Fibroblast of upper back skin (primary cell): ENCODE measurements around the gene PER1.

Source experiments
- DNase-seq: peaks from one replicate; pipeline ENCODE4 v3.0.0-alpha.2; 2013

The PER1 gene

DNA sequence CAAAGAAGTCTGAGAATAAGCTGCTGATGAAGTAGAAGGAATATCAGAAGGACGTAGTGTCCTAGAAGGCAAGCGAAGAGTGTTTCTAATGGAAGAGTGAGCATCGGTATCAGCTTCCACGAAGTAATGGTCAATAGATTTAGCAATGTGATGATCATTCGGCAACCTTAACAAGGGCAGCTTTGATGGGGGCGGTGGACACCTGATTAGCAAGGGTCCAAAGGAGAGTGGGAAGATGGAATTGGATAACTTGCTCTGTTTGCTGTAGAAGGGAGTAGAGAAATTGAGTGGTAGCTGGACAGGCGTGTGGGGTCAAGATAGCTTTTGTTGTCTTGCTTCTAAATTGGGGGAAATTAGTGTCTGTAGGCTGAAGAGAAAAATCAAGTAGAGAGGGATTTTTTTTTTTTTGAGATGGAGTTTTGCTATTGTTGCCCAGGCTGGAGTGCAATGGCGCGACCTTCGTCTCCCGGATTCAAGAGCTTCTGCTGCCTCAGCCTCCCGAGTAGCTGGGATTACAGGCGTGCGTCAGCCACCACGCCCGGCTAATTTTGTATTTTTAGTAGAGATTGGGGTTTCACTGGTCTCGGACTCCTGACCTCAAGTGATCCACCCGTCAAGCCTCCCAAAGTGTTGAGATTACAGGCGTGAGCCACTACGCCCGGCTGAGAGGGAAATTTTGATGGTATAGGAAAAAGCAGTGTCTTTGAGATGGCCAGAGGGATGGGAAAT is 14.4 kb downstream of the PER1 start:
- no peak for DNase-seq

DNA sequence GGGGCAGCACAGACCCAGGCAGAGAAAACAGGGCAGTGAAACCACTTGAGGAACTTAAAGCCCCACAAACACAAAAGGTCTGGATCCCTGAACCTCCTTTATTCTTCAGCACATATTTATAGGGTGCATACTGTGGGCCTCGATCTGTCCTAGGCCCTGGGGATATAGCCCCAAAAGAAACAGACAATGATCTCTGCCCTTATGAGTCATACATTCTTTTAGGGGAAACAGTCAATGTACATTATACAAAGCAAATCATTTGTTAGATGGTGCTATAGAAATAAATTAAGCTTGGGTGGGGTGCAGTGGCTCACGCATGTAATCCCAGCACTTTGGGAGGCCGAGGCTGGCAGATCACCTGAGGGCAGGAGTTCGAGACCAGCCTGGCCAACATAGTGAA is 18.3 kb downstream of the PER1 start:
- DNase-seq: no peak

DNA sequence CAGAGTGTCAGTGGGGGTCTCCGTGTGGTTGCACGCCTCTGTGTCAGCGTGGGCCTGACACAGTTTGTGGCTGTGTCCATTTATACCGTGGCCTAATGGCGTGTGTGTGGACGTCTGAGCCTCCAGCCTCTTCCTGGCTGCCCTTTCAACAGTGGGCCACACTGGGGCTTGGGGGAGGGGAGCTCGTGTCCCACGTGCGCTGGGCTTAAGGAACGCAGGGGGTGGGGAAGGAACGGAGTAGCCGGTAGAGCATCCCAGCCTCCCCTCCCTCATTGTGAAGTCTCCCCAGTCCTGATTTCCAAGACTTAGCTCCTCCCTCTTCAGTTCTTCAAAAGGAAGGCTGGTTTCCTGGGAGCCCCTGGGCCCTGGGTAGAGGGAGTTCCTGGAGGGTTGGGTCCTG is 18.8 kb downstream of the PER1 start:
- DNase-seq: no peak

DNA sequence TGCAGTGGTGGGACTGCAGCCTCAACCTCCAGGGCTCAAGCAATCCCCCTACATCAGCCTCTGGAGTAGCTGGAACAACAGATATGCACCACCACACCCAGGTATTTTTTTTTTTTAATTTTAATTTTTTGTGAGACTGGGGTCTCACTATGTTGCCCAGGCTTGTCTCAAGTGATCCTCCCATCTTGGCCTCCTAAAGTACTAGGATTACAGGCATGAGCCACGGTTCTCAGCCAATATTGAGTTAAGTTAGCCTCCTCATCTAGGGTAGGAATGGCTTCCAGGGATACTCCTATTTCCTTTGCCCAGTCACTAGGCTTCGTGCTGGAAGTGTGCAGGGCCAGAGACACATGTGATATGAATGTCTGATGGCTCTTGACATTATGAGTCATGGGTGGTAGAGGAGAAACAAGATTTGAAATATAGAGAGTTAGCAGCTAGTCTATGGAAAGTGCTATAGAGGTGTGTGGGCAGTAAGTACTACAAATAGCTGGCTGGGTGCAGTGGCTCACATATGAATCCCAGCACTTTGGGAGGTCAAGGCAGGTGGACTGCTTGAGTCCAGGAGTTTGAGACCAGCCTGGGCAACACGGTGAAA is 20.3 kb downstream of the PER1 start:
- DNase-seq: no peak

DNA sequence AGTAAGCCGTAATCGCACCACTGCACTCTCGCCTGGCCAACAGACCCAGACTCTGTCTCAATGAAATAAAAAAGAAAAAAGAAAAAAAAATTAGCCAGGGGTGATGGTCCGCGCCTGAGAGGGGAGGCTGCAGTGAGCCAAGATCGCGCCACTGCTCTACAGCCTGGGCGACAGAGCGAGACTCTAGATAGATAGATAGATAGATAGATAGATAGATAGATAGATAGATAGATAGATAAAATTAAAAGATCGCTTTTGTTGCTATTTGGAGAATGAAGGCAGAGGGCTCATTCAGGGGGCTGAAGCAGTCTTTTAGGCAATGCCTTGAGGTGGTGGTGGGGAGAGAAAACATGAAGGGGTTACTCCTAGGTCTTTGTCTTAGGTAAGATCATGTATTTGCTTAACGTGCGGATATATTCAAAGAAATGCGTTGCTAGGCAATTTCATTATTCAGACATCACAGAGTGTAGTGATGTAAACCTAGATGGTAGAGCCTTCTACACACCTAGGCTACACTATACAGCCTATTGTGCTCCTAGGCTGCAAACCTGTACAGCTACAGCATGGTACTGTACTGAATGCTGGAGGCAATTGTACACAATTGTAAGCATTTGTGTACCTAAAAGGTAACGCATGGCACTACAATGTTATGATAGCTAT is 23.9 kb downstream of the PER1 start:
- DNase-seq: no peak

DNA sequence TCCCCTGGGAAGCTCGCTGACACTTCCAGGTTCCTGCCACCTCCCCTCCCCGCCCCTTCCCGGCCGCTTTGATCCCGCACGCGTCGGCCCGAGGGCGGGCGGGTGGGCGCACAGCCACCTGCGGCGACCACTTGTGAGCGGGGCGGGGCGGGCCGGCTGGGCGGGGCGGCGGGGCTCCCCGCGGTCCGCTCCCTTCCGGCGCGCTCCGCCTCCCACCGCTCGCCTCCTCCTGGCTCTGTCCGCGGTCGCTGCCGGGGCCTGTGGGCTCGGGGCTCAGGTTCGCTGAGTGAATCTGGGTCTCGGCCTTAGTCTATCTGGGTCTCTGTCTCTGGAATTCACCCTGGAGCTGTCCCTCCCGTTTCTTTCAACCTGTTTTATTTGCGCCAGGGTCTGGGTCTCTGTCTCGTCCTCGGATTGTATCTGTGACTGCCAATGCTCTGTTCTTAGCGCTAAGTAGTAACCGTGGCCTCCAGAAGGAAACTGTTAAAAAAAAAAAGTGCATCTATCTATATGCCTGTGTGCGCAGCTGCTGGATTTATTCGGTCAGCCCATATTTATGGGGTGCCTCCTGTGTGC is 25.6 kb downstream of the PER1 start:
- peak; percentile 24 for DNase-seq

DNA sequence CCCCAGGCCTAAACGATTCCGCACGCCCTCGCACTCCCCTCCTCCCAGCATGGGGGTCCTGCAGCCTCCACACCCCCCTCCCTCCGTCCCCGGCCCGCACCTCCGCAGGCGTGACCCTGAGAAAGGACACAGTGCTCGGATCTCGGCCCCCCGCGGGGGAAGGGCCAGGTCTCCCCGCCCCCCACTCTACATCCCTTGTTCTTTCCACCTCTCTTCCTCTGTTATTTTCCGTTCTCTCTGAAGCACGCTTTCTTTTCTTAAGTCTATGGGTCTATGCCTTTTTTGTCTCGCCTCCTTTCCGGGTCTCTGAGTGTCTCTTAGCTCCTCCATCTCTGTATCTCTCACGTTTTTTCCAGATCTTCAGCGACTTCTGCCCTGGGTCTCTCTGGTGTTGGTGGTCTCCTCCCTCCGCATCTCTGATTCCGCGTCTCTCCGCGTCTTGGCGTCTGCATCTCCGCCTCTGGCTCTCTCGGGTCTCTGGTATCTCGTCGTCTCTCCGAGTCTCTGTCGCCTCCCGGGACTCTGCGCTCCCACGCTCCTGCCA is 26.2 kb downstream of the PER1 start:
- no peak for DNase-seq

DNA sequence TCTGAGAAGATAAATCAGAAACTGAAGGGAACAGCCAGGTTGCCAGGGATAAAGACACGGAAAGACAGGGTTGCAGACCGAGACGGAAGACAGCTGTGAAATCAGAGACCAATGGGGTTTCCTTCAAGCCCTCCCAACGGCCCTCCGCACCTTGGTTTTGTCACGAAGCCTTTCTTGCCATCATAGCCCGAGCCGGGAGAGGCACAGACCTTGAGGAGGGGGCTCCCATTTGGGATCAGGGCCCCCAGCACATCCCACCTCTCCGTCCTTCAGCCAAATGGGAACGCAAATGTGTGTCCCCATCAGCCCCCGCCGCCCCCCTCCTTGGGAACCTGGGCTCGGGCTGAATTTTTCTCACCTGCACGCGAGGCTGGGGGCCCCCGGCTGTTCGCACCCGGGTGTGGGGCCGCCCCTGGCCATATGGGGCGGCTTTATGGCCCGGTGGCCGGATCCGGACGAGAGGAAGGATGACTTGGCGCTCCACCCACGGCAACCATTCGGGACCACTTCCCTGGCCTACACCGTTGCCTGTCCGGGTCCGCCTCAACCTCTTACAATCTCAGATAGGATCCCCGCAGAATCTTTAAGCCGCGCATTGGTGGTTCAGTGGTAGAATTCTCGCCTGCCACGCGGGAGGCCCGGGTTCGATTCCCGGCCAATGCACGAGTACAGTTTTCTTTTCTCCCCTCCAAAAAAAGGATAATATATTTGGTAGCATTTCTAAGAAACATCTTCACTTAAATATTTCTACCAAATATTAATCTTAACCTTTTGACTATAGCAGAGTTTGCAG is 26.9 kb downstream of the PER1 start:
- peak; percentile 77 for DNase-seq

DNA sequence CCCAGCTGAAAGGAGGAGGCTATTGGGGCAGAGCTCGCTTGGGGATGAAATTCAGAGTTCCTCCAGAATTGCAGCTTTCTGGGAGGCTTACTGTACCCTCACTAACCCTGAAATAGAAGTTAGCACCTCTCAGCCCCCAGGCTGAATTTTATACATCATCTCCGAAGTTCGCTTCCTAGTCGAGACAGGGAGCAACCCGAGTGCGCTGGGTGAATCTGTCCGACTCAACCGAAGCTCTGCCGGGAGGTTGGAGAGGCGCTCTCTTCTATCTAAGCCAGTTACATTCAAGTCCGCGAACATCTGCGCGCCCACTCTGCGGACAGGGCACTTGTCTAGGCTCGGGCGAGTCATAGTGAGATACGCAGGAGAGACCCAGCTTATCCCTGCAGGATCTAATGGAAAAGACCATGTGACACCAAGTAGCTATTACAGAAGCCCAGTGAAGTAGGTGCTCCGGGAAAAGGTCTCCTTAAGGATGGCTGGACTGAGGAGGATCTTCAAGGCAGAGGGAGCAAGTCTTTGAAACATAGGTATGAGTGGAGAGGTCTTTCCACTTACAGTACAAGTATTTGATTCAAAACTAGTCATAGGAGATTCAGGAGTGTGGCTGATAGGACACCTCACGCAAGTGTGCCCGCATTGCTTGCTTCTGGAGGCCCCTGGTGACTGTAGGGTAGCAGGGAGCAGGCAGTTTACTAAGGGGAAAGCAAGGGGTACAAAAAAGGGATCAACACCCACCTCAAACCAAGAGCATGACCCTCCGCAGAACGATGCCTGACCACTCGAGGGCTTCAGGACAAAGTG is 27.7 kb downstream of the PER1 start:
- peak; percentile 15 for DNase-seq

DNA sequence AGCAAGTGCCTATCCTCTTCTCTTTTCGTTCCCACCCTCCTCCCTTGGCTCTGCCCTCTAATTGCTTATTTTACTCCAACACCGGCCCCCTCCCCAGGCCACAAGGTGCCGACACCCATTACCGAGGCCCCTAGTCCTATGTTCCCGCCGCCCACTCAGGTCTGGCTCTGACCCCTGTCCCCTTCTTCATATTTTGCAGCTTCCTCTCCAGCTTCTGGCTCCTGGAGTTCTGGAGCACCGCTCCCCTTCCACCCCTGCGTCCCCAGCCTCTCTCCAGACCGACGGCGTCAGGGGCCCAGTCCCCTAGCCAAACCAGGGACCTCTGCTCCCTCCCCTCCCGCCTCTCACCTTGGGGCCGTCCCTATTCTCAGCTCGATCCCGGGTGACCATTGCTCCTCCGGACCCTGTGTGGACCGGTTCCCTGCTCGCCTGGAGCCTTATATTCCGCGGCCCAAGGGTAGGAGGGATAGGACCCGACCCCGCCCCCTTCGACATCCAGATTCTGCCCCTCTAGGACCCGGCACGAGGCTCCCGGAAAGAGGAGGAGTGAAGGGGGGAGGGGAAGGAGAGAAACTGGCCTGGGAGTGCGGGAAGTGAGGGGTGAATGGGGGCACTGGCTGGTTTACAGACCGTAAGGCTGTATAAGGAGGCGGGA is 28.4 kb downstream of the PER1 start, which contains the start of gene HES7:
TSS of gene HES7 (minus strand) at position 412 of the 655 bp plus-strand sequence. CDS start at position 390, 22 bp downstream.
- no peak for DNase-seq

DNA sequence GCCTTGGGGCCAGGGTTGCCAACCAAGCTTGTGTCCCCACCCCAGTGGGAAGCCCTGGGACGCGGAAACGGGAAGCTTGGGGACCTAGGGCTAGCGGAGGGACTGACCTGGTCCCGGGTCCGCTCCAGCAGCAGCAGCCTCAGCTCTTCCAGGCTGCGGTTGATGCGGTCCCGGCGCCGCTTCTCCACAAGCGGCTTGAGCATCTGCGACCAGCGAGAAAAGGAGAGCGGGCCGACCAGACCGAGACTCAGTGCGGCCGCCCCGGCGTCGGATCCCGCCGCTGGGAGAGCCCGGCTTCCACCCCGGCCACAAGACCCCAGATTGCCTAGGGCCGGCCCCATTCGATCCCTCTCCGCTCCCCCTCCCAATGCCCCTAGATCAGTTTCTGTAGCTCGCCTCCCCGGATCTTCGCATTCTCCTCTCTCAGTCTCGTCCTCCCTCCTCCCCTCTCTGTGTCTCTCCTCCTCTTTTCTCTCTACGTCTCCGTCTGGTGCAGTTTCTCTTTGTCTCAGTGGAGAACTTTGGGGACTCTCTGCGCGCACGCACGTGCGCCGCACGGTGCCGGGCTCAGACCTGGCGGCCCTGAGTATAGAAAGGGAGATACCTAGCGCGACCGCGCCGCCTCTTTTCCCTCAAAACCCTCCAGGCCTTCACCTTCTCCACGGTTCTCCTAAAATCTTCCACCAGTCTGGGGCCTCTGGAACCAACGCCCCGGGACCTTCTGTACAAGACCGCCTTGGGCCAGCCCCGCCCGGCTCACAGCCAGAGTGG is 29.1 kb downstream of the PER1 start:
- no peak for DNase-seq

DNA sequence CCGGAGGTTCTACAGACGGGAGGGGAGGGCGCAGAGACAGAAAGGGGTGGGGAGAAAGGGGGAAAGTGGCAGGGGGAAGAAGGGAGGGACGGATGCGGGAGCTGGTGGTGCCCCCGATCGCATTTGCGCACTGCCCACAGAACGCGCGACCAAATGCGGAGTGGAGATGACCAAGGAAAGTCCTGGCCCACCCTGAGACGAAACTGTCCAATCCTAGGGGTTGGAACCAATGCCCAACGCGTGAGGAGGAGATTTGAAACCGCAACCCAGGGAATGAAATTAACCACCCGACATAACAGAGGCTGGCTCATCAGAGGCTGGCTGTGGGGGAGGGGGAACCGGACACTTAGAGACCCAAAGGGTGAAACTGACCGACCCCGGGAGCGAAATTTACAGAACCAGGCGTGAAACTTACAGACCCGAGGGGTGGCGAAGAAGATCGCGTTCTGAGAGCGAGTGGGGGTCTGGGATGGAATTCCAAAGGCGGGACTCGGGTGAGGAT is 29.7 kb downstream of the PER1 start:
- DNase-seq: peak; percentile 35

DNA sequence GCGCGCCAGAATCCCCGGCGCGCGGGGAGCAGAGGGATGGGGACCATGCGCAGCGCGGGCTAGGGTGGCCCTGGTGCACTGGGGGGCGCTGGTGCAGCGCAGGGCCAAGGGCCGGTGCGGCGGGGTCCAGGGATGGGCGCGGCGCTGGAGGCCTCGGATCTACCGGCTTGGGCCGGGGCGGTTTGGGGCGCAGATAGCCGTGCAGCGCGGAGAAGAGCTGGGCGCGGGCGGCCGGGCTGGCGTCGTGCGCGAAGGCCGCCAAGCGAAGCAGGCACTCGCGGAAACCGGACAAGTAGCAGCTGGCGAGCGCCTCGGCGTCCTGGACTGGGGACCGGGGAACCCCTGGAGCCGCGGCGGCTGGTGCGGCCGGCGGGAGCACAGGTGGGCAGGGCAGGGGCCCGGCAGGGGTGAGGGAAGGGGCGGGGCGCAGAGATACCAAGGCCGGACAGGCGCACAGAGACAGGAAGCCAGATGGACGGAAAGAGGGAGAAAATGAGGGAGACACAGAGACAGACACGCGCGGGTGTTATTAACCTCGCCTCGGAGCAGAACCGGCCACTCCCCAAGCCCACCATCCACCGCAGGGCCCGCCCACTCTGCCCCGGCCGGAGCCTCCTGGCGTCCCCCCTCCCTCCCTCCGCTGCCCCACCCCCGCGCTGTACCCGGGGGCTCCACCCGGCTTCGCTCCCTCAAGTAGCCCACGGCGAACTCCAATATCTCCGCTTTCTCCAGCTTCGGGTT is 30.4 kb downstream of the PER1 start:
- DNase-seq: peak; percentile 62

DNA sequence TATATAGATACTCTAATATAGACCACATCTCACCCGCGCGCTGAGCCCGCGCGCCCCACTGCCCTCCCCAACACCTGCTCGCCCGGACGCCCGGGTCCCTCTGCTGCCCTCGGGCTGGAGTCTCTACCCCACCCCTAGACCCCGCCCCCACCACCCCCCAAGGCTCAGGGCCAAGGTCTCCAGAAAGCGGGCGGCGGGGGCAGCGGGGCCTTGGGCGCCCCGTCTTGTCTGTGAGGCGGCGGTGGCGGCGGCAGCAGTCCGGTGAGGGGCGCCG is 30.9 kb downstream of the PER1 start:
- no peak for DNase-seq

DNA sequence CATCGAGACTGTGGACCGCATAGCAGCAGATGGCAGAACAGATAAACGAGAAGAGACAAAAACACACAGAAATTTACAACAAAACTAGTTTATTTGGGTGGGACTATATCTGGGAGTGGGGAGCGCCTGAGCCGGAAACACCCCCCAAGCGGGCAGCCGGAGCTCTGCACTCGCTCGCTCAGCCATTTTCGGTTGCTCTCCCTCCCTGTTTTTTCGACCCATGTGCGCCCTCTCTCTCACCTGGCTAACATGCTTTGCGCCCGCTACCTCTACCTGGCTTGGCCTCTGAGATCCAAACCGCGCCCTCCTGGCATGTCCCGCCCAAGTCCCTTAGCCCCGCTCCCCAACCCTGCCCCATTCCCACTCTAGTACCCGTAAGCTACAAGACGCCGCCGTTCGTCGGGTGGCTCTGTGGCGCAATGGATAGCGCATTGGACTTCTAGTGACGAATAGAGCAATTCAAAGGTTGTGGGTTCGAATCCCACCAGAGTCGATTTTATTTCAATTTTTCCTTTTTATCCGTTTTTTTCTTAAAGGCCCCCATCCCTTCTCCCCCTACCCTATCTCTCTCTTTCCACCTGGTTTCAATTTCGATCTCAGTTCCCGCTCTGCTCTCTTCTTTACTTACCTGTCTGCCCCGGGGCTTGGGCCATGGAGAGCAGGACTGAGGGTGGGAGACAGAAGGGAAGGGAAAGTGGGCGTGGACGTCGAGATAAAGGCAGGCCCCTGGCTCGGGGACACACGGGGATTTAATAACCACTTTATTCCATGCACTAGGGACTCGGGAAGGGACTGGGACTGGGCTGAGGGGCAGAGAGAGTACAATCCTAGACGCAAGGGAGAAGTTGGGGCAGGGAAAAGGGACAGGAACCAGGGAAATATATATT is 31.4 kb downstream of the PER1 start:
- DNase-seq: peak; percentile 78

DNA sequence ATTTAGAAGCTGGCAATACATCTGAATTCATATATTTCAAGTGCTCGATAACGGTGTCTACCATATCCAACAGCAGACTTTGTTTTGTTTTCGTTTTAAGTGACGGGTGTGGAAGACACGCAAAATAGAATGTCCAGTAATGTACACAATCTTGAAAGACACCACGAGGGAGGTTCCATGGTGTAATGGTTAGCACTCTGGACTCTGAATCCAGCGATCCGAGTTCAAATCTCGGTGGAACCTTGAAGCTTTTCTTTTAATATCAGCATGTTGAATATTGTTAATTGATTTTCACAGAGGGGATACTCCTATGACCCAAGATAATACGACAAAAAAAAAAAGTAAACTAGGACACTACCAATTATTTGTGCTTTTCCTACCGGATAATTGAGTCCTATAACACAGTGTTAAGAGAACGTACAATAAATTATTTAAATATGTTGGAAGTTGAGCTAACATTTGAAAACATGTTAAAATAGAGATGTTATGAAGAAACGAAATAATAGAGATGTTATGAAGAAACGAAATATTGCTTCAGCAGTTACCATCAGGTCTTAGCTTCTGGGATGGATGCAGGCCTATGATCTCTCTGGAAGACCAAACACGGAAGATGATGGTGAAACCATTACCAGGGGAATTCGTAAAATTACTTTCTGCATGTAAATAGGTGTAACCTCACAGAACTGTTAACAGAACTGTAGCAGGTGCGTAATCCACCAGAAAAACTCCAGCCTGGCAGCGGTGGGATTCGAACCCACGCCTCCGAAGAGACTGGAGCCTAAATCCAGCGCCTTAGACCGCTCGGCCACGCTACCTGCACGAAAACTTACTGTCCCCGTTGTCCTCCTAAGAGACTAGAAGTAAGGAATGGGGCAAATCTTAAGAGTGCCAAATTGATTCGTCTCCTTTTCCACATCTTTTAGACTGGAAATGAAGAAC is 32.4 kb downstream of the PER1 start:
- DNase-seq: peak; percentile 96

DNA sequence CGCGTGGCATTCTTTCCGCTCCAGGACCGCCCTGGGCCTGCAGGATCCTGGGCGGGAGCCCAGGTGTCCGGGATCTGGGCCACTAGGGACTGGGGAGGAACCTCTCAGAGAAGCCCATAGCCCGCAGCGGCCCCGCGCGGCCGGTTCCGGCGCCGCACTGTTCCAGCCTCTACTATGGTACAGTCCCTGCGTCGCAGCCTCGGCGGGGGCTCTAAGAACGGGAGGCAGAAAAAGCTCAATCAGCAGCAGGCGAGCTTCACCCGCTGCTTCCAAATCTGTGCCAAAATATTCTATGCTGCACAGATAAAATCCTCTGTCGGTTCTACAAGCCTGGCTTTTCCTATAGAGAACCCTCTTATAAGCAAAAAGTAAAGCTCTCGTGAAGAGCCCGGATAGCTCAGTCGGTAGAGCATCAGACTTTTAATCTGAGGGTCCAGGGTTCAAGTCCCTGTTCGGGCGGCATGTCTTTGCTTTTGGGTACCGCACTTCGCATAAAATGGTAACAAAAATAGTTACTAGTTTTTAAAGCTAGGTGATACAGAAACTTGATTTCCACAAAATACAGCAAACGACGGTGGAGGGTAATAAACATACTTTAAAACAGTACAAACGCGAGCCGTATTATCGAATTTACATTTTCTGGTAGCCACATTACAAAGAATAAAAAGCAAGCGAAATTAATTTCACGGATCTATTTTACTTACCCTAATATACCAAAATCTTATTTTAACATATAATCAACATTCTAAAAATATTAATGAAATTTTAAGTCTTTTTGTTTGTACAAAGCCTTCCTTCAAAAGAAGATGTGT is 33.2 kb downstream of the PER1 start:
- DNase-seq: peak; percentile 87
